Dedifferentiated amniotic fluid mesenchymal stem cell (primary cell): Measurements from ENCODE around the gene CRB2.

Source experiments
- DNase-seq: peaks from one replicate; pipeline ENCODE4 v3.0.0-alpha.2; 2016; ENCODE audit errors: extremely low spot score

CRB2 gene

DNA sequence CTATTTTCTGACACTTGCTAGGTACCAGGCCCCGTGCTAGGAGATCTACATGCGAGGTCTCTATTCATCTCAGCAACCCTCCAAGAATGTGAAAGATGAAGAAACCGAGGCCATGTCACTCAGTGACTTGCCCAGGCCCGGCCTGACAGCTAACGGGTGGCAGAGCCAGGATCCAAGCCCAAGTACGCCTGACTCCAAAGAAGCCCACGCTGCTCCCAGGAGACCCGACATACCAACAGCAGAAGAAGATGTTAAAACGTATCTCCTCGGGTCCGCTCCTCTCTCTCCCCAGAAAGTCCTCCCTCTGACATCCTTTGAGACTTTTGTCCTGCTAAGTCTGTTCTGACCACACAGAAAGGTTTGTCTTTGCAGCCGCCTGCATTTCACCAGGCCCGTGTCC lies 65.2 kb downstream of the CRB2 start:
- no peak for DNase-seq

DNA sequence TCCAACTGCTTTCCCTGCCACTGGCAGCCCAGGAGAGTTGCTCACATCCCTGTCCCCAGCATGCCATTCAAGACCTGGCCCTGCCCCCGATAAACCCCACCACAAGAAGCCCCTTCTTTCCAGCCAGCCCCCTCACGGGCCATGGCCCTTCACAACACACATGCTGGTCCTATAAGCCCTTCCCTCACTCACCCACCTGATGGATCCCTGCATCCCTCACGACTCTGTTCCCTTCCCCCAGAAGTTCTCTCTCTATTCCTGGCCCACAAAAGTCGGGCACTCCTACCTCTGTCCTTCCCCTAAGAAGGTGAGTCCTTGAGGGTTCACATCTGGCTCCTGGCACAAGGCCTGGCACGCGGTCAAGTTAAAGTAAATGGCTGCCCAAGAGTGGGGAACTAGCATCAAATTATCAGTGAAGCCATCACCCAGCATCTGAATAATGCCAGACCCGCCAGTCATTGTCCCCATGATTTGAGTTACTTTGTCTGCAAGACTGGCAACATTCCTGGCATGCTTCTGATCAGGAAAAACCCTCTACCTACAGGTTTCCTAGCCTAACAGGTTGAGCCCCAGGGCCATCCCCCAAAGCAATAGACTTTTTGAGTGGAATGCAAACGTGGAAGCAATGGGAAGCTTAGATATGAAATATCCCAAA lies 65.9 kb downstream of the CRB2 start:
- no peak for DNase-seq

DNA sequence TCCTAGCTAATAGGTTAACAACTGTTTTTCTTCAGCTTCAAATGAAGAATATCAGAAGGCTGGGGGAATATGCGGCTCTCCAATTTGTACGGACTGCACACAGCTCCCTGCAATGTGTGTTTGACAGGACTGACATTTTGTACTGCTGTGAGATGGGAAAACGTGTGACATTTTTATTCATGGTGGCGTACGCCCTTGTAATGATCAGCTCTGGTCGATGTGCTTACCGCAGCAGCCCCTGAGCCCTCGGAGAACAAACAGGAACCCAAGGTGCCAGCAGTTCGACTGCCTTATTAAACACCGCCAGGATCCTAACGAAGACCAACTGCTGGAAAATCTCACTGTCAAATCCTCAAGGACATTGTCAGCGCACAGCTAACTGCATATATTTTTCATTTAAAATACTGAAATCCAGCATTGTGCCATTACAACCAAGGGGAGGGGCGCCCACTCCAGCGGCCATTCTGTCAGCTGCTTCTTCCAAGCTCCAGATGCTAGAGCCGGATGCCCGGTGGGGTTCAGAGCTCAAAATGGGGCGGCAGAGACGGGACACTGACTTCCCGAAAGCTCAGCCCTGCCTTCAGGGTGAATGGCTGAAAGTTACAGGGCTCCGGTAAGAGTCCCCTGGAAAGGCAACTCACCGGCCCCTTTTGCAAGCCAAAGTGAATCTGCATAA lies 66.8 kb downstream of the CRB2 start:
- no peak for DNase-seq

DNA sequence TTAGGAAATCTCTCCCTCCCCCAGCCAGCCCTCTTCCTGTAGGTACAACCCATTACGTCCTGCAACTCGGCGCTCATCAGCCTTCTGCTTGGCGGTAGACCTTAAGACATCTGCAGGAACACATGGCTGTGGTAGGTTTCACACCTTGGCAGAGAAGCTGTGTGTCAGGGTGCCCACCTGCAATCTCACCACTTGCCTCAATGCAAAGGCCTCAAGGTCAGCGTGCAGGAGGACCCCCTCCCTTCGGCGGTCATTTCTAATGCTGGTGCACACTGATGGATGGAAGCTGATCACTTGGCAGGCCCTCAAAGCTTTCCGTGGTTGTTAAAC lies 67.3 kb downstream of the CRB2 start:
- DNase-seq = no peak

DNA sequence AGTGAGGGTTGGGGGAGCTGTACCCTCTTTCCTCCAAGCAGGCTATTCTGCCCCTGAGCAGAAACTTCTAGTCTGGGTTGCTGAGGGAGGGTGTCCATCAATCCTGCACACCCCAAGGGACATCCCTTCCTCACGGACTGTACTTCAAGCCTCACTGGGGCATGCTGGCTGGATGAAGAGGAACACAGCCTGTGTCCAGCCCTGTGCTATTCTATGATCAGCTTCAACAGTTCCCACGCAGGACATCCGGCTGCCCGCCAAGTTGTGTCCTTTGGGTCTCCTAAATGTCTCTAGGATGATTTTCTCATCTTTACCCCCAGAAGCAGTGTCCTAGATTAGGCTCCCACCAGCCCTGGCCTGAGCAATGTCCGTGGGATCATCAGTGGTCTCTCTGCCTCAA lies 68.1 kb downstream of the CRB2 start:
- DNase-seq = no peak

DNA sequence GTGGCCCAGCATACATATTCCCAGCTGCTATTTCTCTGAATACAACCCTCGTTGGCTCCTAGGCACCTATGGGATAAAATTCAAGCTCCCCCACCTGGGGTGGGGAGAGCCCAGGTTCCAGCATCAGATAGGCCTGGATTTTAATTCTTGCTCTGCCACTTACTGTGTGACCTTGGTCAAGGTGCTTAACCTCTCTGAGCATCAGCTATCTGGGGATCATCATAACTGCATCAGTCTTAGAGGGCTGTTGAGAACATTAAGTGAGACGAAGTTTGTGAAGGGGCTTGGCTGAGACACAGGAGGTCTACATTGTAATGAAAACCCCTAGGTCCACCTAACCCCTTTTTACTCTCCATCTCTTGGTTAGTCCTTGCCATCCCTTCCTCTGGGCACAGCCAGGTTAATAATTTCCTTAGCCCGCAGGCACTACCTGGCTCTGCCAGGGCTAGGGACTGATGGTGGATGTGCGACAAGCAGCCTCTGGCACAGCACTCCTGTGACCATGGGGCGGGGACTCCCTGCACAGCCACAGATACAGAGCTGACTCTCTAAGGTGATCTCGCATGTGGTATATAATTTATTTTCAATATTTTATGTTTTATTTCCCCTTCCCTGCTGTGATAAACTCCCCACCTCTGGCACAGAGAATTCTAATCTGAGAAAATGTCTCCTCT lies 68.7 kb downstream of the CRB2 start:
- DNase-seq = no peak

DNA sequence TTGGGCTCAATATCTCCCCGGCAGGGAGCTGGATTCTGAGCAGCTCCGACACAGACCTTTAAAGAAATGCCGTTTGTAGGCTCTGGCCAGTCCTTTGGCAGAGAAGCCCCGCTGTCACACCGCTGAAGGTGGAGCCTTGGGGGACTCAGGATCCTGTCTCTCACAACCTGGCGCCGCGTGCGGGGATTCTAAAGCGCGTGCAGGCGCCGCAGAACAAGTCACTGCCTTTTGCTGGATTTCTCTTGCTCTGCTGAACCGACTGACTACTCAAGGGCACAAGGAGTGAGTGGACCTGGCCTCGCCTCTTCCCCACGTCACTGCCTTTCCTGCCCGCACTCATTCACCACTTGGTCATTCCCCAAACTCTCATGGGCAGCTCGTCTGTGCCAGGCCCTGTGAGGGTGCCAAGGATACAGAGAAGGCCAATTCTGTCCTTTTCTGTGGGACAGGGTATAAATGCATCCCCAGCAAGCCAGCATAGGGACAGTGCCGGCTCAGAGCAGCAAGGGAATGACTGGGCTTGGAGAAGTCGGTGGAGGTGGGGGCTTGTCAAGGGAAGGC lies 69.3 kb downstream of the CRB2 start:
- DNase-seq = no peak

DNA sequence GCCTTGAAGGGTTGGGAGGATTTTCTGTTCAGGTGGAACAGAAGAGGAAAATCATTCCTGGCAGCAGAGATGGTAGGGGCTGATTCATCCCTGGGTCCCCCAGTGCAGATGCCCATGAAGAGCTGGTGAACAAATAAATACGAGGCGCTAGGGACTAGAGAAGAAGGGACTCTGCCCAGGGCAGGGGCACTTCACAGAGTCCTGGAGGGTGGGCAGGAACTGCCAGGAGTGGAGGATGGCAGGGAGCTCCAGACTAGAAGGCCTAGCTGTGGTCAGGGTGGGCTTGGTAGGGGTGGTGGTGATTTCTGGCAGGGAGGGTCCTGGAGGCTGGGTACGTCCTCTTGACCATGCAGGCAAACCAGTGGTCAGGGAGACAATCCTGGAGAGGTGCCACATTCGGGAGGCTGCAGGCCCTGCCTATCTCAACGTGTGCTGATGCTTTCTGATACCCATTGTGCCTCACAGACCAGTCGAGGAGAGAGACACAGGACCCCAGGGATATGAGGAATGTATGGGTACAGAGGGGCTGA lies 69.9 kb downstream of the CRB2 start:
- DNase-seq = no peak

DNA sequence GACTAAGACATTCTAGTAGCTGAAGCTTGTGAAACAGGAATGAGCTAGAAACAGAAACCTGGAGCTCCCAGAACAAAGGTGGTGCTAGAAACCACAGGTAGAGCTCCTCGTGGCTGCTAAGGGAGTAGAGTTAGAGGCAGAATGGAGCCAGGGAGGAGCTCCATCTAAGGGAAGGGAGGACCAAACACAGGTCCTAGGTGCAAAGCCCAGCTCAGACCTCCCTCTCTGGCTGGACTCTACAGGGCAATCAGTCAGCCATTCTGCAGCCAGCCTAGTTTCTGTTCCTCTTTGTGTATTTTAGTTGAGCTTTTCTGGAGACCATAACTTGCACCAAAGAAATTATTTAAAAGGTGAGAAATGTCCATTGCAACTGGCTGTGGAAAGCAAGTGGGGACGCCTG lies 70.4 kb downstream of the CRB2 start:
- no peak for DNase-seq
